ENCODE results near the gene GLI1. TPM values are rescaled to one million over a fixed set of nuclear protein-coding genes. Genes with fewer than 3 reads are reported as not detected.
"Not testable (repeated sequence)": the region's sequence is repeated elsewhere in the genome, so short reads cannot be mapped to it uniquely, and the experiment has no call there.

Gene GLI1
- total RNA-seq, 1 donor from 2014 or later: 0.96 TPM

GRCh38 chr12:57513266-57513665 is 53.7 kb downstream of the GLI1 start:
- H3K9me3 Mint-ChIP-seq: no peaks in the 10 kb centered on the region
- intact Hi-C loops (cut with micrococcal nuclease): no loop called here
- DNase-seq: no peak
- no peak overlapping the region for H3K27ac Mint-ChIP-seq
- H3K4me3 Mint-ChIP-seq: no peak overlapping the region
- no peaks in the 10 kb centered on the region for H3K27me3 Mint-ChIP-seq
- H3K36me3 Mint-ChIP-seq (ENCODE audit: low read depth): peaks cover 82% of the 10 kb centered on the region
- peaks cover 15% of the 10 kb centered on the region for H3K4me1 Mint-ChIP-seq

GRCh38 chr12:57513677-57514076 is 54.1 kb downstream of the GLI1 start:
- H3K4me3 Mint-ChIP-seq; H3K27ac Mint-ChIP-seq; DNase-seq; intact Hi-C loops (cut with micrococcal nuclease); H3K9me3 Mint-ChIP-seq; H3K27me3 Mint-ChIP-seq: not testable (repeated sequence)
- H3K4me1 Mint-ChIP-seq: peaks cover 19% of the 10 kb centered on the region
- H3K36me3 Mint-ChIP-seq (ENCODE audit: low read depth): peaks cover 82% of the 10 kb centered on the region

- H3K4me3 Mint-ChIP-seq; H3K27ac Mint-ChIP-seq; intact Hi-C loops (cut with micrococcal nuclease); H3K9me3 Mint-ChIP-seq; H3K27me3 Mint-ChIP-seq; DNase-seq: not testable (repeated sequence)
- Mint-ChIP-seq H3K4me1 (peaks cover 25% of the 10 kb centered on the region), H3K36me3 (ENCODE audit: low read depth) (peaks cover 84% of the 10 kb centered on the region)
Measured at GRCh38 chr12:57514246-57514645, 54.7 kb downstream of the GLI1 start.

DNA sequence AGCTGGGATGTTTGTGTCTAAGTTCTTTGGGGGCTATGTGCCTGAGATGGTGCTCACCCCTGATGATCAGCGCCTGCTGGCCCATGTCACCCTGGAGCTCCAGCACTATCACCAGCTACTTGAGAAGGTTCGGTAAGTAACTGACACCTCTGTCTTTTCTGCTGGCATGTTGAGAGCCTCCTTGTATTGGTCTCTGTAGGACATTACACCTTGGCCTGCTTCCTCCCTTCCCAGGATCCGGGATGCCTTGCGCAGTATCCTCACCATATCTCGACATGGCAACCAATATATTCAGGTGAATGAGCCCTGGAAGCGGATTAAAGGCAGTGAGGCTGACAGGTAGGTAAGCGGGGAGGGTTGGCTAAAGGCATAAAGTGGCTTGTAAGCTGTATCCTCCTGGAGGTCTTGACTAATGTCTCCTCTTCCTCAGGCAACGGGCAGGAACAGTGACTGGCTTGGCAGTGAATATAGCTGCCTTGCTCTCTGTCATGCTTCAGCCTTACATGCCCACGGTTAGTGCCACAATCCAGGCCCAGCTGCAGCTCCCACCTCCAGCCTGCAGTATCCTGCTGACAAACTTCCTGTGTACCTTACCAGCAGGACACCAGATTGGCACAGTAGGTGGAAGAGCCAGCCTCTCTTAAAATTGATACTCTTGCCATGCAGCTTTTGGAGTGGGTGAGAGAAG is 55.3 kb downstream of the GLI1 start:
- H3K4me3 Mint-ChIP-seq: no peak overlapping the region
- H3K9me3 Mint-ChIP-seq: no peaks in the 10 kb centered on the region
- H3K27me3 Mint-ChIP-seq: no peaks in the 10 kb centered on the region
- intact Hi-C loops (cut with micrococcal nuclease): no loop called here
- no peak overlapping the region for H3K27ac Mint-ChIP-seq
- H3K36me3 Mint-ChIP-seq (ENCODE audit: low read depth): peaks cover 83% of the 10 kb centered on the region
- no peak for DNase-seq
- peaks cover 28% of the 10 kb centered on the region for H3K4me1 Mint-ChIP-seq

- intact Hi-C loops (cut with micrococcal nuclease): no loop called here
- Mint-ChIP-seq H3K36me3 (ENCODE audit: low read depth) (peaks cover 87% of the 10 kb centered on the region), H3K9me3 (no peaks in the 10 kb centered on the region)
Measured at GRCh38 chr12:57515408-57515933, 55.9 kb downstream of the GLI1 start.

DNA sequence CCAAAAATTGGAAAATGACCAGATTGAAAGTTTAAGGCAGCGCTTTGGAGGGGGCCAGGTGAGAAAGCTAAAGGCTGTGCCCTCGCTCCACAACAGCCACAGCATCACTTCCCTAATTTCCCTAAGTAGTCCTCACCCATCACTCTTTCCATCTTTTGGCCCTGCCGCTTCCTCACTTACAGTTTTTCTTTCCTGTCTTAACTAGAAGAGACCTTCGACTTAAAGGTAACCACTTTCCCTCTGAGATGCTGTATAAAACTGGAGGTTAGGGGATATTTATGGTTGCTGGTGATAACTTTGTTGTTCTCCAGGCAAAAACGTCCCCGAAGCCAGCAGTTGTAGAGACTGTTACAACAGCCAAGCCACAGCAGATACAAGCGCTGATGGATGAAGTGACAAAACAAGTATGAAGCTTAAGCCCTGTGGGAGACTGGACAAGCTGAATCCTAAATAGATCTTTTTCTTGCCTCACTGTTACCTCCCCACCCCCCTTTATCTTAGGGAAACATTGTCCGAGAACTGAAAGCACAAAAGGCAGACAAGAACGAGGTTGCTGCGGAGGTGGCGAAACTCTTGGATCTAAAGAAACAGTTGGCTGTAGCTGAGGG is 56.5 kb downstream of the GLI1 start:
- H3K9me3 Mint-ChIP-seq: no peaks in the 10 kb centered on the region
- no peak overlapping the region for H3K4me3 Mint-ChIP-seq
- peaks cover 86% of the 10 kb centered on the region for H3K36me3 Mint-ChIP-seq (ENCODE audit: low read depth)
- intact Hi-C loops (cut with micrococcal nuclease): no loop called here
- DNase-seq: no peak
- peaks cover 32% of the 10 kb centered on the region for H3K4me1 Mint-ChIP-seq
- no peaks in the 10 kb centered on the region for H3K27me3 Mint-ChIP-seq
- peak overlapping the region; percentile 51 for H3K27ac Mint-ChIP-seq

More at GRCh38 chr12:57515408-57515933, 55.9 kb downstream of the GLI1 start:
- peaks cover 28% of the 10 kb centered on the region for H3K4me1 Mint-ChIP-seq
- no peak overlapping the region for H3K4me3 Mint-ChIP-seq
- no peak for DNase-seq
- H3K27ac Mint-ChIP-seq: no peak overlapping the region
- no peaks in the 10 kb centered on the region for H3K27me3 Mint-ChIP-seq

DNA sequence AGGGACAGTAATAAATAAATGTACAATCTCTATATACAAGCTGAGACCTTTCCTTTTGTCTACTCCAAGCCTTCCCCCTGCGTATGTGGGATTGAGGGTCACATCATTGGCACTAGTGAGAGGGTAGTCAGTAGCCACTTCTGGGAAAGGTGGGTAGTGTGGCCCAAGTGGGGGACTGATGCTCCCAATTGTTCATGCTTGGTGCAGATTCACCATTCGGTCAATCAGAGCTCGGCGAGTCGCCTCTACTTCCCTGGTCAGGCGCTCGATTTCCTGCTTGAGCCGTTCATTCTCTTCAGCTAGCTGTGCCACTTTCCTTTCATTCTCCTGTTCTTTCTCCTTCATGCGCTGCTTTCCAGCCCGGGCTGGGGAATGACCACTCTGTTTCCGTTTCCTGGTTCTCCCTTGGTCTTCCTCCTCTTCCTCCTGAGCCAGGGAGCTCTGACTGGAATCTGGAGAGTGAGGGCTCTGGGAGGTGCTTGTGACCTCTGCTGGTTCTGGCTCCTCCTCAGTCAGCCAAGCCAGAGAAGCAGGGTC is 57.1 kb downstream of the GLI1 start:
- intact Hi-C loops (cut with micrococcal nuclease): no loop called here
- H3K4me3 Mint-ChIP-seq: no peak overlapping the region
- peaks cover 37% of the 10 kb centered on the region for H3K4me1 Mint-ChIP-seq
- H3K9me3 Mint-ChIP-seq: no peaks in the 10 kb centered on the region
- peaks cover 80% of the 10 kb centered on the region for H3K36me3 Mint-ChIP-seq (ENCODE audit: low read depth)
- no peaks in the 10 kb centered on the region for H3K27me3 Mint-ChIP-seq
- DNase-seq: no peak
- no peak overlapping the region for H3K27ac Mint-ChIP-seq

DNA sequence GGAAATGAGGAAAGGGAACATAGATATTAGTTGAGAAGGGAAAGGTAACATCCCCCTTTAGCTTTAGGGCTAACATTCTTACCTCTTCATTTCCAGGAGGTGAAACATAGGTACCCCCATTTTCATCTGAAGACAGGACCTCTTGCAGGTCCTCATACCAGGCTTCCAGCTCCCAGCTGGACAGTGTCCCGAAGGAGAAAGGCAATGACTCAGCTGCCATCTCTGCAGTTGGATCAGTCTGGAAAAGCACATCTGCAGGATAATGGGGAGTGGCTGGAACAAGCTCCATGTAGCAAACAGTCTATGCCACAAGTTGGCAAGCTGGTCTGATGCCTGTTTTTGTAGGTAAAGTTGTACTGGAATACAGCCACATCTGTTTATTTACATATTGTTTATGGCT is 57.6 kb downstream of the GLI1 start:
- H3K4me3 Mint-ChIP-seq: no peak overlapping the region
- no peak for DNase-seq
- peaks cover 77% of the 10 kb centered on the region for H3K36me3 Mint-ChIP-seq (ENCODE audit: low read depth)
- H3K27me3 Mint-ChIP-seq: no peaks in the 10 kb centered on the region
- no peak overlapping the region for H3K27ac Mint-ChIP-seq
- H3K9me3 Mint-ChIP-seq: no peaks in the 10 kb centered on the region
- H3K4me1 Mint-ChIP-seq: peaks cover 40% of the 10 kb centered on the region
- intact Hi-C loops (cut with micrococcal nuclease): no loop called here

- not testable (repeated sequence) for H3K27ac Mint-ChIP-seq
- H3K36me3 Mint-ChIP-seq (ENCODE audit: low read depth): peaks cover 72% of the 10 kb centered on the region
Measured at GRCh38 chr12:57517718-57518117, 58.1 kb downstream of the GLI1 start.

GRCh38 chr12:57518176-57518919 is 58.8 kb downstream of the GLI1 start:
- peaks cover 65% of the 10 kb centered on the region for H3K36me3 Mint-ChIP-seq (ENCODE audit: low read depth)
- H3K4me1 Mint-ChIP-seq: peaks cover 41% of the 10 kb centered on the region
- peak overlapping the region; percentile 4 for H3K27ac Mint-ChIP-seq
- no peaks in the 10 kb centered on the region for H3K27me3 Mint-ChIP-seq
- peak overlapping the region; percentile 97 for H3K4me3 Mint-ChIP-seq
- intact Hi-C loops (cut with micrococcal nuclease): no loop called here
- no peaks in the 10 kb centered on the region for H3K9me3 Mint-ChIP-seq
- no peak for DNase-seq

More at GRCh38 chr12:57517718-57518117, 58.1 kb downstream of the GLI1 start:
- H3K4me1 Mint-ChIP-seq: peaks cover 40% of the 10 kb centered on the region
- intact Hi-C loops (cut with micrococcal nuclease); H3K9me3 Mint-ChIP-seq; H3K27me3 Mint-ChIP-seq; DNase-seq: not testable (repeated sequence)
- H3K4me3 Mint-ChIP-seq: peak overlapping the region; percentile 29

- H3K36me3 Mint-ChIP-seq (ENCODE audit: low read depth): peaks cover 63% of the 10 kb centered on the region
- H3K4me1 Mint-ChIP-seq: peaks cover 49% of the 10 kb centered on the region
- H3K9me3 Mint-ChIP-seq: no peaks in the 10 kb centered on the region
- peak overlapping the region; percentile 100 for H3K27ac Mint-ChIP-seq
- intact Hi-C loops (cut with micrococcal nuclease): no loop called here
- peak overlapping the region; percentile 97 for H3K4me3 Mint-ChIP-seq
- H3K27me3 Mint-ChIP-seq: no peaks in the 10 kb centered on the region
- no peak for DNase-seq
Measured at GRCh38 chr12:57518920-57519795, 59.6 kb downstream of the GLI1 start.

- Mint-ChIP-seq H3K9me3 (no peaks in the 10 kb centered on the region), H3K27me3 (no peaks in the 10 kb centered on the region), H3K27ac (peak overlapping the region; percentile 100), H3K4me3 (peak overlapping the region; percentile 97), H3K4me1 (peaks cover 54% of the 10 kb centered on the region), H3K36me3 (ENCODE audit: low read depth) (peaks cover 62% of the 10 kb centered on the region)
- intact Hi-C loops (cut with micrococcal nuclease): loop anchor here (1.0 to 5.0 kb wide), 8 partner anchors 28 to 832 kb away; partner anchors contain the start of genes ARHGAP9, CDK4, CTDSP2 and DCTN2
- no peak for DNase-seq
Measured at GRCh38 chr12:57519796-57520052, 60.1 kb downstream of the GLI1 start.

Measured in activated CD4-positive, alpha-beta T cell treated with anti-CD3 and anti-CD28 coated beads, Interleukin-2, amount 10 ng/mL, durations not matched to agents 24 days and 14 days (primary cell).